HG02943 (cell line): ENCODE results near the gene MPV17L.
"Not testable (repeated sequence)": the region's sequence is repeated elsewhere in the genome, so short reads cannot be mapped to it uniquely, and the experiment has no call there.

Experiments
- ATAC-seq: cut with Tn5 transposase; IDR thresholded peaks from one replicate; pipeline ENCODE4 v1.9.1; 2021; ENCODE audit warnings: mild to moderate bottlenecking, low read depth, moderate library complexity; ENCODE audit not compliant: unreplicated experiment

The MPV17L gene

GRCh38 chr16:15450624-15451023 is 55.1 kb downstream of the MPV17L start:
- ATAC-seq = no peak

GRCh38 chr16:15451098-15451731 is 55.7 kb downstream of the MPV17L start:
- no peak for ATAC-seq

- no peak for ATAC-seq
Observed at GRCh38 chr16:15452246-15452855, 56.8 kb downstream of the MPV17L start.

- ATAC-seq = not testable (repeated sequence)
Observed at GRCh38 chr16:15453296-15453695, 57.7 kb downstream of the MPV17L start.

- ATAC-seq = not testable (repeated sequence)
Observed at GRCh38 chr16:15454933-15455332, 59.4 kb downstream of the MPV17L start.

- ATAC-seq = no peak
Observed at GRCh38 chr16:15457400-15457799, 61.8 kb downstream of the MPV17L start.

GRCh38 chr16:15457958-15458357 is 62.4 kb downstream of the MPV17L start:
- ATAC-seq = no peak

- no peak for ATAC-seq
Observed at GRCh38 chr16:15459791-15460190, 64.2 kb downstream of the MPV17L start.

- no peak for ATAC-seq
Observed at GRCh38 chr16:15460601-15461000, 65.0 kb downstream of the MPV17L start.

- ATAC-seq = no peak
Observed at GRCh38 chr16:15461376-15461775, 65.8 kb downstream of the MPV17L start.
